ENCODE data around the gene ANKRD40. TPM values are rescaled to one million over a fixed set of nuclear protein-coding genes. Genes with fewer than 3 reads are reported as not detected.

The ANKRD40 gene
- total RNA-seq, 1 donor from 2014 or later: 38.8 TPM

GRCh38 chr17:50656509-50656908 is 51.2 kb downstream of the ANKRD40 start:
- intact Hi-C loops (cut with micrococcal nuclease): no loop called here

GRCh38 chr17:50653738-50654137 is 54.0 kb downstream of the ANKRD40 start:
- intact Hi-C loops (cut with micrococcal nuclease): no loop called here

- intact Hi-C loops (cut with micrococcal nuclease): no loop called here
These were observed 56.1 kb downstream of the ANKRD40 start for GRCh38 chr17:50651661-50652060.

- intact Hi-C loops (cut with micrococcal nuclease): no loop called here
These were observed 58.4 kb downstream of the ANKRD40 start for GRCh38 chr17:50649042-50649908.

- intact Hi-C loops (cut with micrococcal nuclease): no loop called here
These were observed 60.5 kb downstream of the ANKRD40 start for GRCh38 chr17:50647187-50647586.

- intact Hi-C loops (cut with micrococcal nuclease): no loop called here
These were observed 61.7 kb downstream of the ANKRD40 start for GRCh38 chr17:50645748-50646682.

Other genes starting within 250 kb of the ANKRD40 start
- not detected in 2 replicates for gene CHAD, start 239.0 kb downstream of the ANKRD40 start, total RNA-seq
- 35.5 and 36.1 TPM in 2 replicates for gene RSAD1, start 229.1 kb downstream of the ANKRD40 start, total RNA-seq
- 7.5 and 8.2 TPM in 2 replicates for gene MYCBPAP, start 199.5 kb downstream of the ANKRD40 start, total RNA-seq
- 0.05 TPM in 1 of 2 replicates, not detected in the other for gene EPN3, start 175.2 kb downstream of the ANKRD40 start, total RNA-seq
- gene SPATA20, start 160.7 kb downstream of the ANKRD40 start, total RNA-seq: 13.2 and 14.4 TPM in 2 replicates
- gene CACNA1G, start 147.2 kb downstream of the ANKRD40 start, total RNA-seq: not detected in 2 replicates
- gene ABCC3, start 73.0 kb downstream of the ANKRD40 start, total RNA-seq: not detected in 2 replicates
- gene LUC7L3, start 11.7 kb upstream of the ANKRD40 start, total RNA-seq: 113 and 116 TPM in 2 replicates
- not detected in 2 replicates for gene ANKRD40CL, start 59.6 kb upstream of the ANKRD40 start, total RNA-seq
- not detected in 2 replicates for gene WFIKKN2, start 127.7 kb upstream of the ANKRD40 start, total RNA-seq
- 49.4 and 51.9 TPM in 2 replicates for gene TOB1, start 158.4 kb upstream of the ANKRD40 start, total RNA-seq

Data from T-helper 1 cell treated with Interleukin-12 subunit alpha and Interleukin-12 subunit beta and Interleukin-4 antibody, amounts not matched to agents 30 ng/mL and 1 ng/mL, for 36 hours (primary cell).